ENCODE measurements around the gene SRRM4.

DNA sequence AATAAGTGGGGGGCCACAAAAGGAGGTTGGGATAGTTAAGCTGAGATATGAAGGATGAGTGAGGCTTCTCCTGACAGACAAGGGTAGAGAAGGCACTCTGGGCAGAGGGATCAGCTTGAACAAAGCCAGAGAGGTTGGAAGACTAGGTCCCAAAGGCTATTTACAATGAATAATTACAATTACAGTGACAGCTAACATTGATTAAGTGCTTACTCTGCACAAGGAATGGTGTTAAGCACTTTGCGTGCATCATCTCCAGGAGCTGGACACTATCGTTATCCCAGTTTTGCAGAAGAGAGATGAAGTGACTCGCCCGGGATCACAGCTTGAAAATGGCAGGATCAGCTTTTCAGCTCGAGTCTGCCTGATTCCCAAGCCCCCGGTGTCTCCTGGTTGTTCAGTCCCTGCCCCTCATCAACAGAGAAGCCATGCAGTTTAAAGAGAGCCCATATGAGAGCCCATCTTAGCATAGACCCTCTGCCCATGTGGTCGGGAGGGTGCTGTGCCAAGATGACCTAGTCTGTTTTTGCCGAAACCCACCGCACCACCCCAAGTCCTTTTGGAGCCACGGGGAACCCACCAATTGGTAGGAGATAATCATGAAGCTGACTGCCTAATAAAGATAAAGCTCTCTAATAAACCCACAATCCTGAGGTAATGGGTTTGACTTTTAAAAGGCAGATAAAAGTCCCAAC is 107.5 kb downstream of the SRRM4 start:
- TF ChIP-seq, protein P1, sequence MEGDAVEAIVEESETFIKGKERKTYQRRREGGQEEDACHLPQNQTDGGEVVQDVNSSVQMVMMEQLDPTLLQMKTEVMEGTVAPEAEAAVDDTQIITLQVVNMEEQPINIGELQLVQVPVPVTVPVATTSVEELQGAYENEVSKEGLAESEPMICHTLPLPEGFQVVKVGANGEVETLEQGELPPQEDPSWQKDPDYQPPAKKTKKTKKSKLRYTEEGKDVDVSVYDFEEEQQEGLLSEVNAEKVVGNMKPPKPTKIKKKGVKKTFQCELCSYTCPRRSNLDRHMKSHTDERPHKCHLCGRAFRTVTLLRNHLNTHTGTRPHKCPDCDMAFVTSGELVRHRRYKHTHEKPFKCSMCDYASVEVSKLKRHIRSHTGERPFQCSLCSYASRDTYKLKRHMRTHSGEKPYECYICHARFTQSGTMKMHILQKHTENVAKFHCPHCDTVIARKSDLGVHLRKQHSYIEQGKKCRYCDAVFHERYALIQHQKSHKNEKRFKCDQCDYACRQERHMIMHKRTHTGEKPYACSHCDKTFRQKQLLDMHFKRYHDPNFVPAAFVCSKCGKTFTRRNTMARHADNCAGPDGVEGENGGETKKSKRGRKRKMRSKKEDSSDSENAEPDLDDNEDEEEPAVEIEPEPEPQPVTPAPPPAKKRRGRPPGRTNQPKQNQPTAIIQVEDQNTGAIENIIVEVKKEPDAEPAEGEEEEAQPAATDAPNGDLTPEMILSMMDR (conservative IDR thresholded peaks at IDR 0.05; ENCODE audit: low read depth in 2 of 2), result no peak
- TF ChIP-seq EZH2 (IDR thresholded peaks at IDR 0.05; ENCODE audit: low read depth, unreplicated experiment), result no peak
- no peak for TF ChIP-seq EZH2phosphoT487 (IDR thresholded peaks at IDR 0.05; ENCODE audit: unreplicated experiment)
- TF ChIP-seq CREB1 (CRISPR knock-in tag; IDR thresholded peaks at IDR 0.05; ENCODE audit: low read depth), result no peak
- TF ChIP-seq, protein P2, sequence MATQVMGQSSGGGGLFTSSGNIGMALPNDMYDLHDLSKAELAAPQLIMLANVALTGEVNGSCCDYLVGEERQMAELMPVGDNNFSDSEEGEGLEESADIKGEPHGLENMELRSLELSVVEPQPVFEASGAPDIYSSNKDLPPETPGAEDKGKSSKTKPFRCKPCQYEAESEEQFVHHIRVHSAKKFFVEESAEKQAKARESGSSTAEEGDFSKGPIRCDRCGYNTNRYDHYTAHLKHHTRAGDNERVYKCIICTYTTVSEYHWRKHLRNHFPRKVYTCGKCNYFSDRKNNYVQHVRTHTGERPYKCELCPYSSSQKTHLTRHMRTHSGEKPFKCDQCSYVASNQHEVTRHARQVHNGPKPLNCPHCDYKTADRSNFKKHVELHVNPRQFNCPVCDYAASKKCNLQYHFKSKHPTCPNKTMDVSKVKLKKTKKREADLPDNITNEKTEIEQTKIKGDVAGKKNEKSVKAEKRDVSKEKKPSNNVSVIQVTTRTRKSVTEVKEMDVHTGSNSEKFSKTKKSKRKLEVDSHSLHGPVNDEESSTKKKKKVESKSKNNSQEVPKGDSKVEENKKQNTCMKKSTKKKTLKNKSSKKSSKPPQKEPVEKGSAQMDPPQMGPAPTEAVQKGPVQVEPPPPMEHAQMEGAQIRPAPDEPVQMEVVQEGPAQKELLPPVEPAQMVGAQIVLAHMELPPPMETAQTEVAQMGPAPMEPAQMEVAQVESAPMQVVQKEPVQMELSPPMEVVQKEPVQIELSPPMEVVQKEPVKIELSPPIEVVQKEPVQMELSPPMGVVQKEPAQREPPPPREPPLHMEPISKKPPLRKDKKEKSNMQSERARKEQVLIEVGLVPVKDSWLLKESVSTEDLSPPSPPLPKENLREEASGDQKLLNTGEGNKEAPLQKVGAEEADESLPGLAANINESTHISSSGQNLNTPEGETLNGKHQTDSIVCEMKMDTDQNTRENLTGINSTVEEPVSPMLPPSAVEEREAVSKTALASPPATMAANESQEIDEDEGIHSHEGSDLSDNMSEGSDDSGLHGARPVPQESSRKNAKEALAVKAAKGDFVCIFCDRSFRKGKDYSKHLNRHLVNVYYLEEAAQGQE (IDR thresholded peaks at IDR 0.05; ENCODE audit: unreplicated experiment), result no peak
